Neuronal stem cell (in vitro differentiated cells): ENCODE measurements around the gene UBE4A.

Experiments used
- DNase-seq: peaks from one replicate; pipeline ENCODE4 v3.0.0-alpha.2; 2013; ENCODE audit warnings: low spot score
- H2AFZ ChIP-seq: one replicate; pipeline ENCODE4 v1.6.1; 2013; ENCODE audit warnings: mild to moderate bottlenecking, low read length, inconsistent platforms
- H2AK5ac ChIP-seq: 2 replicates; pipeline ENCODE4 v1.6.1; 2013; ENCODE audit warnings: low read depth, mild to moderate bottlenecking, inconsistent platforms, low read length, moderate library complexity, mixed read lengths
- H2BK120ac ChIP-seq: 2 replicates; pipeline ENCODE4 v1.6.1; 2013; ENCODE audit warnings: low read depth, mild to moderate bottlenecking, inconsistent platforms, low read length, moderate library complexity, mixed read lengths
- H2BK12ac ChIP-seq: one replicate; pipeline ENCODE4 v1.6.1; 2013; ENCODE audit warnings: low read length, inconsistent platforms
- H2BK15ac ChIP-seq: 2 replicates; pipeline ENCODE4 v1.6.1; 2013; ENCODE audit warnings: mild to moderate bottlenecking, low read length, inconsistent platforms, mixed read lengths
- H2BK5ac ChIP-seq: one replicate; pipeline ENCODE4 v1.6.1; 2013; ENCODE audit warnings: inconsistent platforms, mild to moderate bottlenecking, low read length, moderate library complexity
- H3K14ac ChIP-seq: one replicate; pipeline ENCODE4 v1.6.1; 2013; ENCODE audit warnings: low read length, inconsistent platforms
- H3K18ac ChIP-seq: 2 replicates; pipeline ENCODE4 v1.6.1; 2013; ENCODE audit warnings: low read length, inconsistent platforms
- H3K23ac ChIP-seq: 2 replicates; pipeline ENCODE4 v1.6.1; 2013; ENCODE audit warnings: low read depth, mild to moderate bottlenecking, mixed read lengths, low read length, inconsistent platforms; ENCODE audit not compliant: poor library complexity
- H3K27ac ChIP-seq: replicated peaks from 3 replicates; pipeline ENCODE4 v1.5.1; 2013; ENCODE audit warnings: low read length, inconsistent platforms
- H3K27me3 ChIP-seq, 3 experiments: 2 replicates each; pipeline ENCODE4 v1.6.1; 2013; ENCODE audit warnings: low read length in 3 of 3, mild to moderate bottlenecking in 2 of 3, inconsistent platforms in 1 of 3, low read depth in 1 of 3, mixed read lengths in 1 of 3, moderate library complexity in 1 of 3; ENCODE audit not compliant: control insufficient read depth in 3 of 3, insufficient read depth in 3 of 3
- H3K36me3 ChIP-seq, 2 donors: replicated peaks in 1 of 2; 2 replicates each; pipeline ENCODE4 v1.6.1; 2013; ENCODE audit warnings: low read length in 2 of 2; ENCODE audit not compliant: control insufficient read depth in 2 of 2, insufficient read depth in 2 of 2
- H3K4ac ChIP-seq: 2 replicates; pipeline ENCODE4 v1.6.1; 2013; ENCODE audit warnings: inconsistent platforms, mild to moderate bottlenecking, low read length, moderate library complexity
- H3K4me1 ChIP-seq, 2 donors: 1 replicate in 1 of 2; 2 replicates in 1 of 2; pipeline ENCODE4 v1.6.1; 2013; ENCODE audit warnings: low read length in 2 of 2, low read depth in 1 of 2; ENCODE audit not compliant: control insufficient read depth in 2 of 2, insufficient read depth in 1 of 2
- H3K4me2 ChIP-seq: one replicate; pipeline ENCODE4 v1.6.1; 2013; ENCODE audit warnings: mild to moderate bottlenecking, low read length, inconsistent platforms; ENCODE audit not compliant: insufficient read depth, poor library complexity, severe bottlenecking
- H3K4me3 ChIP-seq, 2 donors: 2 replicates each; pipeline ENCODE4 v1.5.1; 2013; ENCODE audit warnings: low read length in 2 of 2, mild to moderate bottlenecking in 2 of 2, inconsistent platforms in 1 of 2, moderate library complexity in 1 of 2
- H3K79me1 ChIP-seq: one replicate; pipeline ENCODE4 v1.6.1; 2013; ENCODE audit warnings: low read depth, mild to moderate bottlenecking, inconsistent platforms, low read length, moderate library complexity
- H3K9ac ChIP-seq: one replicate; pipeline ENCODE4 v1.6.1; 2013; ENCODE audit warnings: mild to moderate bottlenecking, low read depth, low read length, inconsistent platforms; ENCODE audit not compliant: poor library complexity
- H3K9me3 ChIP-seq, 2 donors: replicated peaks in 1 of 2; 2 replicates each; pipeline versions ENCODE3 to v1.6.1; 2013; ENCODE audit warnings: low read length in 2 of 2, mild to moderate bottlenecking in 2 of 2, inconsistent platforms in 1 of 2, low read depth in 1 of 2, mixed read lengths in 1 of 2, moderate library complexity in 1 of 2; ENCODE audit not compliant: control insufficient read depth in 2 of 2, insufficient read depth in 1 of 2
- H4K8ac ChIP-seq: one replicate; pipeline ENCODE4 v1.6.1; 2013; ENCODE audit warnings: low read depth, mild to moderate bottlenecking, inconsistent platforms, low read length, moderate library complexity
- H4K91ac ChIP-seq: one replicate; pipeline ENCODE4 v1.6.1; 2013; ENCODE audit warnings: low read length, low read depth, mild to moderate bottlenecking, inconsistent platforms; ENCODE audit not compliant: poor library complexity
- WGBS, 2 donors: extraction: QIAGEN DNeasy Blood & Tissue Kit; methylation state at CpG; one replicate each; pipeline ENCODE4 v1.1.7; 2013; ENCODE audit warnings: missing lambda C conversion rate in 2 of 2, mixed read lengths in 1 of 2; ENCODE audit not compliant: insufficient read length in 2 of 2, insufficient replicate concordance in 1 of 2; ENCODE audit errors: extremely low coverage in 2 of 2; 5-methylcytosine and 5-hydroxymethylcytosine counted together

UBE4A gene

GRCh38 chr11:118382954-118383353, 23.6 kb downstream of the UBE4A start:
- H3K23ac ChIP-seq: no peak overlapping the region
- H2BK12ac ChIP-seq: no peak overlapping the region
- H4K8ac ChIP-seq: no peak overlapping the region
- H3K36me3 ChIP-seq: peaks cover 34 to 100% of the 10 kb centered on the region in 2 donors
- no peaks in the 10 kb centered on the region for H3K4me1 ChIP-seq
- no peaks in the 10 kb centered on the region for H3K79me1 ChIP-seq
- H3K18ac ChIP-seq: no peak overlapping the region
- H2BK15ac ChIP-seq: no peak overlapping the region
- no peak overlapping the region for H2BK5ac ChIP-seq
- H3K27me3 ChIP-seq: no peaks in the 10 kb centered on the region
- no peaks in the 10 kb centered on the region for H3K9me3 ChIP-seq
- no CpG with 5 or more reads among the region's 3 CpGs for WGBS, 2 donors
- no peak overlapping the region for H2BK120ac ChIP-seq
- H2AFZ ChIP-seq: no peak overlapping the region
- no peak overlapping the region for H3K4ac ChIP-seq
- H3K4me2 ChIP-seq: no peak overlapping the region
- no peak overlapping the region for H4K91ac ChIP-seq
- H3K4me3 ChIP-seq: no peak overlapping the region
- DNase-seq: no peak
- no peak overlapping the region for H3K9ac ChIP-seq
- no peak overlapping the region for H2AK5ac ChIP-seq
- H3K14ac ChIP-seq: no peak overlapping the region
- no peak overlapping the region for H3K27ac ChIP-seq

- Histone ChIP-seq H2BK15ac (no peak overlapping the region), H3K36me3 (peaks cover 34 to 100% of the 10 kb centered on the region in 2 donors), H2AK5ac (no peak overlapping the region), H2BK5ac (no peak overlapping the region), H3K18ac (no peak overlapping the region), H3K27me3 (no peaks in the 10 kb centered on the region), H3K4ac (no peak overlapping the region), H3K9ac (no peak overlapping the region), H3K79me1 (no peaks in the 10 kb centered on the region), H2BK120ac (no peak overlapping the region), H4K91ac (no peak overlapping the region), H3K4me2 (no peak overlapping the region), H3K27ac (no peak overlapping the region), H2AFZ (no peak overlapping the region), H2BK12ac (no peak overlapping the region), H3K9me3 (no peaks in the 10 kb centered on the region), H4K8ac (no peak overlapping the region), H3K4me3 (no peak overlapping the region), H3K4me1 (no peaks in the 10 kb centered on the region), H3K14ac (no peak overlapping the region), H3K23ac (no peak overlapping the region)
- no peak for DNase-seq
- WGBS, 2 donors: no CpG with 5 or more reads among the region's 3 CpGs
Observed at GRCh38 chr11:118383657-118384056, 24.3 kb downstream of the UBE4A start.

DNA sequence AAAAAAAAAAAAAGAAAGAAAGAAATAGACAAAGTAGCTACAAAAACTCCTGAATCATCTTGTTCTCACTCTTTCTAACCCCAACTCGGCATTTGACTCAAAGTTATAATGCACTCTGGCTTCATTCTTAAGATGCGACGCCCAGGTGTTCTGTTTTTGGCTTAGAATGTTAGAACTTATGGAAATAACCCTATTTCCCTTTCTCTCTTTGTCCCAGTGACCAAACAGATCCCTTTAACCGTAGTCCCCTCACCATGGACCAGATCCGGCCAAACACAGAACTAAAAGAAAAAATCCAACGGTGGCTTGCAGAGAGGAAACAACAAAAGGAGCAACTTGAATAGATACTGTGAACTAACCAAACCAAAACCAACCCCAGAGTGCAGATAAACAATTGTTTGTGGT, 36.7 kb downstream of the UBE4A start:
- no CpG with 5 or more reads among the region's 6 CpGs for WGBS, 2 donors

DNA sequence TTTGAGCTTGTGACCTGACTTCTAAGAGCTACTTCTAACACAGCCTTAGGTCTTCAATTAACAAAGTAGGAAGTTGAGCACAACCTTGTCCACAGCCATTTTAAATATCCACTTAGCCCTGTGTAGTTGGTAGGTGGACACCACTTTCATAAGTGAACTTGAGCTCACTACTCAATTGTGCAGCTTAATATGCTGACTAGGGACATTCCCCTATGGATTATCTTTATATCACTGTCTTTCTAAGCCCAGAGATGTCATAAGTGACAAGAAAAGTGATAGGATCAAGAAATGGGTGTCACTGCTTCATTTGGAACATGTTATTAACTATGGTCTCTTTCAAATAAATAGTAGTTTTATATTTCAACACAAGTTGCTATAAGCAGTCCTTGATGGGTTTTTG, 38.0 kb downstream of the UBE4A start:
- peaks cover 3% of the 10 kb centered on the region for H3K79me1 ChIP-seq
- H3K4me3 ChIP-seq: no peak overlapping the region
- no peak overlapping the region for H3K14ac ChIP-seq
- no peak overlapping the region for H2BK5ac ChIP-seq
- H4K91ac ChIP-seq: no peak overlapping the region
- no peaks in the 10 kb centered on the region for H3K9me3 ChIP-seq
- no peak overlapping the region for H3K4ac ChIP-seq
- no peak overlapping the region for H2BK120ac ChIP-seq
- DNase-seq: no peak
- H2AFZ ChIP-seq: no peak overlapping the region
- H3K27ac ChIP-seq: no peak overlapping the region
- H2AK5ac ChIP-seq: no peak overlapping the region
- H2BK15ac ChIP-seq: no peak overlapping the region
- no peak overlapping the region for H3K18ac ChIP-seq
- H3K4me1 ChIP-seq: peaks cover 0 to 2% of the 10 kb centered on the region in 2 donors
- peaks cover 10 to 66% of the 10 kb centered on the region in 2 donors for H3K36me3 ChIP-seq
- H2BK12ac ChIP-seq: no peak overlapping the region
- H3K27me3 ChIP-seq: no peaks in the 10 kb centered on the region
- no peak overlapping the region for H3K4me2 ChIP-seq
- no peak overlapping the region for H3K9ac ChIP-seq
- no peak overlapping the region for H3K23ac ChIP-seq
- H4K8ac ChIP-seq: no peak overlapping the region

More for the DNA sequence above, 36.7 kb downstream of the UBE4A start:
- Histone ChIP-seq H3K9me3 (no peaks in the 10 kb centered on the region), H3K4me2 (no peak overlapping the region), H4K91ac (no peak overlapping the region), H3K27me3 (no peaks in the 10 kb centered on the region), H2BK12ac (no peak overlapping the region), H3K18ac (no peak overlapping the region), H3K23ac (no peak overlapping the region), H3K4me3 (no peak overlapping the region), H2BK15ac (no peak overlapping the region), H2BK5ac (no peak overlapping the region), H3K4ac (no peak overlapping the region), H3K79me1 (peaks cover 3% of the 10 kb centered on the region), H3K36me3 (peaks cover 10 to 75% of the 10 kb centered on the region in 2 donors), H3K9ac (no peak overlapping the region), H3K27ac (no peak overlapping the region), H3K4me1 (peaks cover 0 to 2% of the 10 kb centered on the region in 2 donors), H3K14ac (no peak overlapping the region), H2AK5ac (no peak overlapping the region), H2BK120ac (no peak overlapping the region), H2AFZ (no peak overlapping the region), H4K8ac (no peak overlapping the region)
- no peak for DNase-seq
